Subcutaneous abdominal adipose tissue (tissue), 5 donors: ENCODE data around the gene ETV3L.
"Not testable (repeated sequence)": the region's sequence is repeated elsewhere in the genome, so short reads cannot be mapped to it uniquely, and the experiment has no call there.

ENCODE experiments used
- H3K27ac ChIP-seq: one replicate; pipeline ENCODE4 v1.7.0; 2013; ENCODE audit warnings: low read depth, mild to moderate bottlenecking, inconsistent platforms, low read length, moderate library complexity
- H3K27me3 ChIP-seq, 5 donors: one replicate each; pipeline ENCODE4 v1.7.0; 2013; ENCODE audit warnings: low read length in 5 of 5, inconsistent platforms in 1 of 5; ENCODE audit not compliant: control insufficient read depth in 5 of 5, insufficient read depth in 4 of 5
- H3K36me3 ChIP-seq, 5 donors: one replicate each; pipeline ENCODE4 v1.7.0; 2013; ENCODE audit warnings: low read length in 5 of 5; ENCODE audit not compliant: control insufficient read depth in 5 of 5, insufficient read depth in 5 of 5
- H3K4me1 ChIP-seq, 5 donors: one replicate each; pipeline ENCODE4 v1.7.0; 2013; ENCODE audit warnings: low read length in 5 of 5, mild to moderate bottlenecking in 3 of 5, moderate library complexity in 1 of 5; ENCODE audit not compliant: control insufficient read depth in 5 of 5, insufficient read depth in 5 of 5
- H3K4me3 ChIP-seq, 5 donors: one replicate each; pipeline ENCODE4 v1.7.0; 2013; ENCODE audit warnings: low read length in 5 of 5, low read depth in 1 of 5
- H3K9ac ChIP-seq, 5 donors: one replicate each; pipeline ENCODE4 v1.7.0; 2013; ENCODE audit warnings: low read length in 5 of 5, mild to moderate bottlenecking in 4 of 5, moderate library complexity in 3 of 5
- H3K9me3 ChIP-seq, 5 donors: one replicate each; pipeline ENCODE4 v1.7.0; 2013; ENCODE audit warnings: low read length in 5 of 5; ENCODE audit not compliant: control insufficient read depth in 5 of 5
- donor health status: healthy.
- donor health status: healthy.
- donor health status: healthy.
- donor health status: healthy.
- donor health status: healthy.

ETV3L gene

GRCh38 chr1:157107702-157108101, 8.1 kb upstream of the ETV3L start:
- Histone ChIP-seq H3K27me3 (peaks cover 15 to 38% (median 17%) of the 10 kb centered on the region in 5 donors), H3K9me3 (no peaks in the 10 kb centered on the region), H3K4me1 (peaks cover 0 to 29% (median 20%) of the 10 kb centered on the region in 5 donors), H3K36me3 (no peaks in the 10 kb centered on the region), H3K9ac (no peak overlapping the region), H3K4me3 (no peak overlapping the region), H3K27ac (no peak overlapping the region)

- H3K27me3 ChIP-seq: peaks cover 12 to 31% (median 16%) of the 10 kb centered on the region in 5 donors
Measured at GRCh38 chr1:157106813-157107189, 7.2 kb upstream of the ETV3L start.

GRCh38 chr1:157105988-157106812, 6.6 kb upstream of the ETV3L start:
- Histone ChIP-seq H3K4me3 (no peak overlapping the region), H3K9ac (no peak overlapping the region), H3K9me3 (no peaks in the 10 kb centered on the region), H3K4me1 (peaks cover 1 to 25% (median 22%) of the 10 kb centered on the region in 5 donors), H3K36me3 (no peaks in the 10 kb centered on the region), H3K27me3 (peaks cover 12 to 29% (median 16%) of the 10 kb centered on the region in 5 donors), H3K27ac (no peak overlapping the region)

More at GRCh38 chr1:157106813-157107189, 7.2 kb upstream of the ETV3L start:
- H3K9ac ChIP-seq: no peak overlapping the region
- no peaks in the 10 kb centered on the region for H3K9me3 ChIP-seq
- no peaks in the 10 kb centered on the region for H3K36me3 ChIP-seq
- no peak overlapping the region for H3K4me3 ChIP-seq
- peaks cover 1 to 26% (median 24%) of the 10 kb centered on the region in 5 donors for H3K4me1 ChIP-seq
- no peak overlapping the region for H3K27ac ChIP-seq

GRCh38 chr1:157105298-157105987, 5.8 kb upstream of the ETV3L start:
- H3K27ac ChIP-seq: no peak overlapping the region
- peaks cover 1 to 25% (median 19%) of the 10 kb centered on the region in 5 donors for H3K4me1 ChIP-seq
- H3K9ac ChIP-seq: no peak overlapping the region
- no peaks in the 10 kb centered on the region for H3K36me3 ChIP-seq
- H3K9me3 ChIP-seq: no peaks in the 10 kb centered on the region
- no peak overlapping the region for H3K4me3 ChIP-seq
- peaks cover 12 to 29% (median 16%) of the 10 kb centered on the region in 5 donors for H3K27me3 ChIP-seq

GRCh38 chr1:157104598-157105293, 5.1 kb upstream of the ETV3L start:
- no peaks in the 10 kb centered on the region for H3K36me3 ChIP-seq
- no peak overlapping the region for H3K9ac ChIP-seq
- peaks cover 1 to 25% (median 19%) of the 10 kb centered on the region in 5 donors for H3K4me1 ChIP-seq
- H3K4me3 ChIP-seq: no peak overlapping the region
- H3K9me3 ChIP-seq: no peaks in the 10 kb centered on the region
- no peak overlapping the region for H3K27ac ChIP-seq
- H3K27me3 ChIP-seq: peaks cover 12 to 26% (median 16%) of the 10 kb centered on the region in 5 donors

- Histone ChIP-seq H3K9ac (no peak overlapping the region), H3K36me3 (no peaks in the 10 kb centered on the region), H3K4me3 (no peak overlapping the region), H3K27ac (no peak overlapping the region), H3K27me3 (peaks cover 6 to 25% (median 15%) of the 10 kb centered on the region in 5 donors), H3K9me3 (no peaks in the 10 kb centered on the region), H3K4me1 (peaks cover 1 to 25% (median 19%) of the 10 kb centered on the region in 5 donors)
Measured at GRCh38 chr1:157103268-157103667, 3.7 kb upstream of the ETV3L start.

GRCh38 chr1:157101149-157101548, 1.5 kb upstream of the ETV3L start:
- H3K27me3 ChIP-seq: peaks cover 0 to 6% (median 0%) of the 10 kb centered on the region in 5 donors
- H3K36me3 ChIP-seq: no peaks in the 10 kb centered on the region
- no peak overlapping the region for H3K9ac ChIP-seq
- H3K4me1 ChIP-seq: peaks cover 1 to 15% (median 9%) of the 10 kb centered on the region in 5 donors
- no peaks in the 10 kb centered on the region for H3K9me3 ChIP-seq
- no peak overlapping the region for H3K27ac ChIP-seq
- H3K4me3 ChIP-seq: no peak overlapping the region

GRCh38 chr1:157098987-157099632, 498 bp downstream of the ETV3L start:
- H3K9me3 ChIP-seq, H3K27me3 ChIP-seq, H3K9ac ChIP-seq, H3K4me3 ChIP-seq, H3K27ac ChIP-seq, H3K36me3 ChIP-seq: not testable (repeated sequence)
- peaks cover 0 to 26% (median 10%) of the 10 kb centered on the region in 5 donors for H3K4me1 ChIP-seq

GRCh38 chr1:157098519-157098918, 1.1 kb downstream of the ETV3L start:
- Histone ChIP-seq H3K9me3 (no peaks in the 10 kb centered on the region), H3K4me3 (no peak overlapping the region), H3K27me3 (no peaks in the 10 kb centered on the region), H3K27ac (no peak overlapping the region), H3K4me1 (peaks cover 0 to 29% (median 10%) of the 10 kb centered on the region in 5 donors), H3K36me3 (no peaks in the 10 kb centered on the region), H3K9ac (no peak overlapping the region)
